Esophagus mucosa (tissue), 1 donor: ENCODE data around the gene COL19A1. TPM values are rescaled to one million over a fixed set of nuclear protein-coding genes. Genes with fewer than 3 reads are reported as not detected.
"Not testable (repeated sequence)": the region's sequence is repeated elsewhere in the genome, so short reads cannot be mapped to it uniquely, and the experiment has no call there.

Experiments
- ATAC-seq: fragments of 200-7000 bp; cut with Tn5 transposase; one replicate; pipeline ENCODE4 v1.9.1; 2020
- total RNA-seq: library from RNA; stranded (reverse); gene quantifications from one replicate; pipeline ENCODE4 v1.2.4, GENCODE V29; 2023
- donor health status: DM: yes; HTN: yes; CAD: no.

Gene COL19A1
- total RNA-seq, 1 donor from 2014 or later: 0.04 TPM

- ATAC-seq: peak; percentile 75
Observed at GRCh38 chr6:69866770-69867638, 648 bp downstream of the COL19A1 start.

GRCh38 chr6:69867639-69867976, 1.3 kb downstream of the COL19A1 start:
- ATAC-seq: no peak

- ATAC-seq: no peak
Observed at GRCh38 chr6:69868252-69868804, 2.0 kb downstream of the COL19A1 start.

- no peak for ATAC-seq
Observed at GRCh38 chr6:69868961-69869360, 2.6 kb downstream of the COL19A1 start.

GRCh38 chr6:69871107-69871506, 4.8 kb downstream of the COL19A1 start:
- no peak for ATAC-seq

- no peak for ATAC-seq
Observed at GRCh38 chr6:69873291-69873690, 6.9 kb downstream of the COL19A1 start.

GRCh38 chr6:69875715-69876114, 9.4 kb downstream of the COL19A1 start:
- ATAC-seq: no peak

GRCh38 chr6:69878795-69879194, 12.4 kb downstream of the COL19A1 start:
- ATAC-seq: no peak

- no peak for ATAC-seq
Observed at GRCh38 chr6:69880601-69881000, 14.2 kb downstream of the COL19A1 start.

GRCh38 chr6:69881322-69882151, 15.2 kb downstream of the COL19A1 start:
- peak; percentile 50 for ATAC-seq

- no peak for ATAC-seq
Observed at GRCh38 chr6:69883551-69883950, 17.2 kb downstream of the COL19A1 start.

- ATAC-seq: no peak
Observed at GRCh38 chr6:69884231-69884630, 17.9 kb downstream of the COL19A1 start.

GRCh38 chr6:69887026-69887425, 20.7 kb downstream of the COL19A1 start:
- ATAC-seq: no peak

GRCh38 chr6:69887714-69888345, 21.5 kb downstream of the COL19A1 start:
- no peak for ATAC-seq

GRCh38 chr6:69888482-69889233, 22.3 kb downstream of the COL19A1 start:
- ATAC-seq: no peak

GRCh38 chr6:69889234-69889974, 23.0 kb downstream of the COL19A1 start:
- not testable (repeated sequence) for ATAC-seq

- not testable (repeated sequence) for ATAC-seq
Observed at GRCh38 chr6:69892561-69892960, 26.2 kb downstream of the COL19A1 start.

- ATAC-seq: not testable (repeated sequence)
Observed at GRCh38 chr6:69893266-69893665, 26.9 kb downstream of the COL19A1 start.

GRCh38 chr6:69894578-69895347, 28.4 kb downstream of the COL19A1 start:
- no peak for ATAC-seq

GRCh38 chr6:69895396-69895795, 29.0 kb downstream of the COL19A1 start:
- ATAC-seq: no peak

- ATAC-seq: no peak
Observed at GRCh38 chr6:69900869-69901268, 34.5 kb downstream of the COL19A1 start.
